ENCODE results near the gene SIGLEC7.

Gene SIGLEC7
- 17.9 to 49.1 (median 26.4) reads per million in 17 experiments for total RNA-seq

- DNase-seq, result peak; percentile 89 to 93 (median 92)
Observed at GRCh38 chr19:51142119-51142518, at the start of gene SIGLEC7. Gene SIGLEC7, plus strand, starts transcription at chr19:51142301. Its CDS starts 69 bp downstream, at chr19:51142370.

- DNase-seq, result no peak
Observed at GRCh38 chr19:51093101-51093500, 49.0 kb upstream of the SIGLEC7 start.

- DNase-seq, result no peak
Observed at GRCh38 chr19:51093510-51094345, 48.4 kb upstream of the SIGLEC7 start.

- peak; percentile 36 to 69 (median 60) for DNase-seq
Observed at GRCh38 chr19:51094696-51095279, 47.3 kb upstream of the SIGLEC7 start.

GRCh38 chr19:51096473-51097165, 45.5 kb upstream of the SIGLEC7 start:
- DNase-seq, result peak in 3 of 4 experiments; percentile 24 to 38 (median 29)

GRCh38 chr19:51097166-51097738, 44.8 kb upstream of the SIGLEC7 start:
- DNase-seq, result peak; percentile 46 to 77 (median 59)

GRCh38 chr19:51097796-51098195, 44.3 kb upstream of the SIGLEC7 start:
- DNase-seq, result no peak

GRCh38 chr19:51098365-51099046, 43.6 kb upstream of the SIGLEC7 start:
- DNase-seq, result peak; percentile 34 to 73 (median 65)

- no peak for DNase-seq
Observed at GRCh38 chr19:51099047-51099382, 43.1 kb upstream of the SIGLEC7 start.

GRCh38 chr19:51100601-51101000, 41.5 kb upstream of the SIGLEC7 start:
- no peak for DNase-seq

- DNase-seq, result peak in 3 of 4 experiments; percentile 24 to 33 (median 25)
Observed at GRCh38 chr19:51101171-51101865, 40.8 kb upstream of the SIGLEC7 start.

GRCh38 chr19:51102991-51103390, 39.1 kb upstream of the SIGLEC7 start:
- no peak for DNase-seq

GRCh38 chr19:51103926-51104341, 38.2 kb upstream of the SIGLEC7 start:
- DNase-seq, result no peak

GRCh38 chr19:51107406-51108065, 34.6 kb upstream of the SIGLEC7 start:
- peak in 1 of 4 experiments; percentile 22 for DNase-seq

- peak; percentile 99 to 100 (median 99) for DNase-seq
Observed at GRCh38 chr19:51108066-51108804, 33.9 kb upstream of the SIGLEC7 start, which contains the start of gene CTU1. Gene CTU1, minus strand, starts transcription at chr19:51108409. Its CDS starts 3,840 bp downstream, at chr19:51104569.

- DNase-seq, result no peak
Observed at GRCh38 chr19:51108805-51109146, 33.3 kb upstream of the SIGLEC7 start.

GRCh38 chr19:51110666-51110971, 31.5 kb upstream of the SIGLEC7 start:
- no peak for DNase-seq

GRCh38 chr19:51111606-51112005, 30.5 kb upstream of the SIGLEC7 start:
- peak in 3 of 4 experiments; percentile 17 to 30 (median 23) for DNase-seq

GRCh38 chr19:51114087-51114729, 27.9 kb upstream of the SIGLEC7 start:
- DNase-seq, result peak in 3 of 4 experiments; percentile 39 to 73 (median 66)

- no peak for DNase-seq
Observed at GRCh38 chr19:51116736-51117286, 25.3 kb upstream of the SIGLEC7 start.
